Epithelial cell of esophagus (primary cell): ENCODE results near the gene CDK11B.

Source experiments
- DNase-seq: peaks from one replicate; pipeline ENCODE4 v3.0.0; 2010; ENCODE audit warnings: low read depth
- H3K4me3 ChIP-seq: 2 replicates; pipeline ENCODE4 v1.5.1; 2011; ENCODE audit warnings: mild to moderate bottlenecking, low read length, control low read depth
- TF ChIP-seq, protein P1 (sequence below): IDR thresholded peaks from 2 replicates; pipeline ENCODE4 v1.5.1; 2011; ENCODE audit warnings: low read depth, mild to moderate bottlenecking, low read length, control low read depth, inconsistent platforms; ENCODE audit not compliant: insufficient read depth; ENCODE audit errors: missing control alignments

Gene CDK11B

DNA sequence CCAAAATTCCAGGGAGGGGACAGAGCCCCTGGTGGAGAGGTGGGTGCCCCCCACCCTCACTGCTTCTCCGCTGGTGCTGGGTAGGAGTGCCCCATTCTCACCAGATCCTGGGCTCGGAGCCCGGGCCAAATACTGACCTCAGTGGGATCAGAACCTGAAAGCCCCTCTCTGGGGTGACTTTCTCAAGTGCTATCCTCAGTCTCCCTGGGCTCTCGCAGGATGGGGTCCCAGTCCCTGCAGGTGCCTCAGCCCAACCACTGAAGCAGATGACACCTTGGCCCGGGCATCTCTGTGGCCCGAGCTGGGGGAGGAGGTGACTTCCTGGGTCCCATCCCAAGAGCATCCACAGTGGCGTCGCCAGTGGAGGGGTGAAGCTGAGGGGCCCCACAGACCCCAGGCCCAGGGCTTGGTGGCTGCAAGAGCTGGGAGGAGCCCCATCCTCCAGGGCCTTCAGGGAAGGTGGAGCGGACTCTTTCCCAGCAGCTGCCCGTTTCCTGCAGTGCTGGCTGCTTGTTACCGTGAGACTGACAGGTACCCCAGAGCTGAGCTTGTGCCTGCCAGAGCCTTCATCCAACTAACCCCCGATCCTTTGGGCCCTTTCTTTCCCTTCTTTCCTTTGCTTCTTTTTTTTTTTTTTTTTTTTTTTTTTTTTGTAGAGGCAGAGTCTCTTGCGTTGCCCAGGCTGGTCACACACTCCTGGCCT, 55.0 kb downstream of the CDK11B start:
- DNase-seq, result no peak
- TF ChIP-seq, protein P1, sequence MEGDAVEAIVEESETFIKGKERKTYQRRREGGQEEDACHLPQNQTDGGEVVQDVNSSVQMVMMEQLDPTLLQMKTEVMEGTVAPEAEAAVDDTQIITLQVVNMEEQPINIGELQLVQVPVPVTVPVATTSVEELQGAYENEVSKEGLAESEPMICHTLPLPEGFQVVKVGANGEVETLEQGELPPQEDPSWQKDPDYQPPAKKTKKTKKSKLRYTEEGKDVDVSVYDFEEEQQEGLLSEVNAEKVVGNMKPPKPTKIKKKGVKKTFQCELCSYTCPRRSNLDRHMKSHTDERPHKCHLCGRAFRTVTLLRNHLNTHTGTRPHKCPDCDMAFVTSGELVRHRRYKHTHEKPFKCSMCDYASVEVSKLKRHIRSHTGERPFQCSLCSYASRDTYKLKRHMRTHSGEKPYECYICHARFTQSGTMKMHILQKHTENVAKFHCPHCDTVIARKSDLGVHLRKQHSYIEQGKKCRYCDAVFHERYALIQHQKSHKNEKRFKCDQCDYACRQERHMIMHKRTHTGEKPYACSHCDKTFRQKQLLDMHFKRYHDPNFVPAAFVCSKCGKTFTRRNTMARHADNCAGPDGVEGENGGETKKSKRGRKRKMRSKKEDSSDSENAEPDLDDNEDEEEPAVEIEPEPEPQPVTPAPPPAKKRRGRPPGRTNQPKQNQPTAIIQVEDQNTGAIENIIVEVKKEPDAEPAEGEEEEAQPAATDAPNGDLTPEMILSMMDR, result no peak
- no peak overlapping the region for H3K4me3 ChIP-seq

DNA sequence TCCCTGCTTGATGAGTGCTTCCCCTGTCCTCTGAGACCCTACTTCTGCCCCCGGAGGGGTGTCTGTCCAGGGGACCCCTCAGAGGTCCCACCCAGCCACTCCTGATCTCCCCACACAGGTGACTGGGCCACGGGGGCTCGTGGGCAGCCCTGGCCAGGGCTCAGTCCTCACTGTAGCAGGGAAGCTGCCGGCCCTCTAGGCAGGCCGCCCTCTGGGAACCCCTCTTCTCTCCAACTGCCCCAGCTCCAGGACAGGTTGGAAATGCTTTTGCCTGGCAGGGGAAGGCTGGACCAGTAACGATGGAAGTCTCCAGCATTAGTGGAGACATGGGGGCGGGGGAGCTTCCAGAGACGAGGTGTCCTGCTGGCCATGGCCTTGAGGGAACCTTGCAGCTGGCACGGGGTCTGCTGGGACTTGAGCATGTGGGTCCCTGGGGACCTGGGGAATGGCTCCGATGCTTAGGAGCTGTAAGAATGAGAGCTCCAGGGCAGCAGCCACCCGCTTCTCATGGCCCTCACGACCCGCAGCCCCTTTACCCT, 55.8 kb downstream of the CDK11B start:
- no peak overlapping the region for H3K4me3 ChIP-seq
- TF ChIP-seq, protein P1, result no peak
- DNase-seq, result no peak

DNA sequence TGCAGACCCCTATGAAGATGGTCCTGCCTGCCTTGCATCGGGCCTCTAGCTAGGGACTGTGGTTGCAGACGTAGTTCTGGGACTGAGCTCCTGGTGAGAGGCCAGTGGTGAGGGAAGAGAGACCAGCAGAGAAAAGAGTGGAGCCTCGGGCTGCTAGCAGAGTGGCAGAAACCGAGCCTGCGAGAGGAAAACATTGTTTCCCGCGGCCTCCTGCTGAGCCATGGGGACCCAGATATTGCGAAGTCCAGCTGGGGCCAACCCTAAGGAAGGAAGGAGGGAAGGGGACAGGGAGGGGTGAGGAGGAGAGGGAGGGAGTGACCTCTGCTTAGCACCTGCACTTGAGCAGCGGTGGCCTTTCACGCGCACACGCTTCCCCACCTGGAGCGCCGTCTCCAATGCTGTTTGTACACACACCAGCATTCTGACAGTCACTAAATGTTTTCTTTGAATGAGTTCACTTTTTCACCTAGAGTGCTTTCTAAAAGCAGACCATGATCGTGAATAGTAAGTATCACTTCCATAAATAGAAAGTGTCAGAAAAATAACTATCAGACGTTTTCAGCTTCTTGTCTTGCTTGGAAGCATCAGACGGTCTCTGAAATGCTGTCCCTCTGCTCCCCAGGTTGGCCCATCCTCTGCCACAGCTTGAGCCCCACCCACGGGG, 56.4 kb downstream of the CDK11B start:
- TF ChIP-seq, protein P1, result no peak
- DNase-seq, result no peak
- no peak overlapping the region for H3K4me3 ChIP-seq

DNA sequence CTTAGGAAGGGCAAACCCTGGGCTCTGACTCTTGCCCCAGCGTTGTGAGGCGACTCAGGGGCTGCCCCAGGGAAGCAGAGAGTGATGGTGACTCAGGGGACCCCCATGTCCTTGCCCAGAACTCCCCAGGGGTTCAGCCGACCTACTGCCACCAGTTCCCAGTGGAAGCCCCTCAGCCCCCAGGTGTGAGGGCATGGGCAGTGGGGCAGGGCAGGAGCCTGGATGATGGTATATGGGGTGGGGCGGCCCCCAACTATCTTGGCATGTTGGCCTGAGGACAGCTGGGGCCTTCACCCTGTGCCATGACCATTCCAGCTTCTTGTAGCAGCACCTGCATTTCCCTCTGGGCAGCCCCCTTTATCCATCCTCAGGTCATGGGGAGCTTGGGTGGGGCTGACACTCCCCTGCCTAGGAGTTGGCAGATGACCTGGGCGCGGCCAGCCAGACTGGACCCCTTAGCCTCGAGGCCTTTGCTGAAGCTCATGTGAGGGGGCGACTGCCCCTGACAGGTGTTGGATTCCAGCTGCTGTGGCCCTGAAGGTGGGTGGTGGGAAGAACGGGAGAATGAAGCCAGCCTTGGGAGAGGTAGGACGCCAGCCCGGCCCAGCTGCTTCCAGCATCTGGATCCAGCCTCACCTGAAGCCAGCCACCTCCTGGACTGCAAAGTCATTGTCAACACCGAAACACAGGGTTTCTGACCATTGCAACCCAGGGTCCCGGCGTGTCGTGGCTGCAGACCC, 57.1 kb downstream of the CDK11B start:
- no peak for DNase-seq
- H3K4me3 ChIP-seq, result no peak overlapping the region
- TF ChIP-seq, protein P1, result no peak

DNA sequence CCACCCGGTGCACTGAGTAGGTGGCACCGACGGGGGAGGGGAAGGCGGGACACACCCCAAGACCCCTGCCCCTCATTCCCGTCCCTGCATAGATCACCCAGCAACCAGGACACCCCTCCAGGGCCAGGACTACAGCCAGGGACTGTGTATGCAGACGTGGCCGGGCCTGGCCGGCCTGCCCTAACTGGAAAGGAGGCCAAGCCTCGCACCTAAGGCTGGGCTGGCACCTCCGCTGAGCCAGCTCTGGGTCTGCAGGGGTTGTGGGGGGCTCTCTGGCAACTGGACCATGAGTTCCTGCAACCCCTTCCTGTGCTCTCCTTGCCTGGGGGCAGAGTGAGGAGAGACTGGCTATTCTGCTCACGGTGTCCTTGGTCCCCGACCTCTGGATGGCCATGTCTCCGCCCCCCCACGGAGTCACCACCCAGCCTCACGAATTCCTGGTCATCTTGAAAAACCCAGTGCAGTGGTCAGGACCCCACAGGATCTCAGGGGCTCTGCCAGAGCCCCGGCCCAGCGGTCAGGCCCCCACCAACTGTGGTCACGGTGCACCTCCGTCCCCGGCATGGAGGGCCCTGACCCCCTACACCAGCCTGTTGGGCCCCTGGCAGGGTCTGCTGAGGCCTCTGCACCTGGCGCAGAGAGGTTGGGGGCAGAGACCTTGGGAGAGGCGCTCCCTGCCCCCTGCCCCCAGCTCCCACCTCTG, 57.8 kb downstream of the CDK11B start:
- TF ChIP-seq, protein P1, result no peak
- H3K4me3 ChIP-seq, result no peak overlapping the region
- DNase-seq, result no peak
